Kidney epithelial cell (primary cell): ENCODE results near the gene VWA7. TPM values are rescaled to one million over a fixed set of nuclear protein-coding genes. Genes with fewer than 3 reads are reported as not detected.

Source experiments
- DNase-seq: peaks from one replicate; pipeline ENCODE4 v3.0.0-alpha.2; 2010; ENCODE audit warnings: low read depth
- H3K27me3 ChIP-seq: 2 replicates; pipeline ENCODE4 v1.6.0; 2011; ENCODE audit warnings: low read length; ENCODE audit not compliant: control insufficient read depth, insufficient read depth
- H3K36me3 ChIP-seq: 2 replicates; pipeline ENCODE4 v1.5.1; 2011; ENCODE audit warnings: low read length; ENCODE audit not compliant: control insufficient read depth, insufficient read depth
- H3K4me3 ChIP-seq: 2 replicates; pipeline ENCODE4 v1.5.1; 2011; ENCODE audit warnings: low read depth, mild to moderate bottlenecking, control low read depth, low read length
- CTCF ChIP-seq: IDR thresholded peaks from 2 replicates; pipeline ENCODE4 v1.5.1; 2011; ENCODE audit warnings: mild to moderate bottlenecking, moderate library complexity, low read length, control low read depth, inconsistent platforms; ENCODE audit not compliant: insufficient read depth, poor library complexity, severe bottlenecking
- total RNA-seq: library from RNA; depleted of rRNA; stranded (reverse); fragments of >200 nt; gene quantifications from 2 replicates; pipeline ENCODE4 v1.2.3, GENCODE V29; 2015

Gene VWA7
- total RNA-seq, 1 donor from 2014 or later: 3.1 TPM

DNA sequence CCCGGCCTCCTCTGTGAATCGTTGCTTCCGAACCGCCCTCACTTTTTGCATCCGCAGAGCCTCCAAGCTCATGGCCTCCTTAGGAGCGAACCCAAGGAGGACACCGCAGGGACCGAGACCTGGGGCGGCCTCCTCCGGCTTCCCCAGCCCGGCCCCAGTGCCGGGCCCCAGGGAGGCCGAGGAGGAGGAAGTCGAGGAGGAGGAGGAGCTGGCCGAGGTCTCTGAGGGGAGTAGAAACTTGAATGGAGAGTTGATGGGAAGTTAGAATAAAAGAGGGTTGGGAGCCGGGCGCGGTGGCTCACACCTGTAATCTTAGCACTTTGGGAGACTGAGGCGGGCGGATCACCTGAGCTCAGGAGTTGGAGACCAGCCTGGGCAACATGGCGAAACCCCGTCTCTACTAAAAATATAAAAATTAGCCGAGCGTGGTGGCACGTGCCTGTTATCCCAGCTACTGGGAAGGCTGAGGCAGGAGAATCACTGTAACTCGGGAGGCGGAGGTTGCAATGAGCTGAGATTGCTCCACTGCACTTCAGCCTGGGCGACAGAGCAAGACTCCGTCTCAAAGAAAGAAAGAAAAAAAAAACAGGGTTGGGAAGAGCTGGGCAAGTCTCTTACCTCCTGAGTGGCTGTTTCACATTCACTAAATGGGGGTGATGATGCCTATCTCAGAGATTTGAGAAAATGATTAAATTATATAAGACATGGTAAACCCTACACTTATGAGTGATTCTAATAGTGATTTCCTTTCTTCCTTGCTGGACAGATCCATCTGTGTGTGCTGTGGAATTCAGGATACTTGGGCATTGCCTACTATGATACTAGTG lies 36.5 kb downstream of the VWA7 start:
- TF ChIP-seq CTCF: no peak
- Histone ChIP-seq H3K27me3 (no peaks in the 10 kb centered on the region), H3K4me3 (peak overlapping the region; percentile 50), H3K36me3 (peaks cover 2% of the 10 kb centered on the region)
- DNase-seq: no peak

DNA sequence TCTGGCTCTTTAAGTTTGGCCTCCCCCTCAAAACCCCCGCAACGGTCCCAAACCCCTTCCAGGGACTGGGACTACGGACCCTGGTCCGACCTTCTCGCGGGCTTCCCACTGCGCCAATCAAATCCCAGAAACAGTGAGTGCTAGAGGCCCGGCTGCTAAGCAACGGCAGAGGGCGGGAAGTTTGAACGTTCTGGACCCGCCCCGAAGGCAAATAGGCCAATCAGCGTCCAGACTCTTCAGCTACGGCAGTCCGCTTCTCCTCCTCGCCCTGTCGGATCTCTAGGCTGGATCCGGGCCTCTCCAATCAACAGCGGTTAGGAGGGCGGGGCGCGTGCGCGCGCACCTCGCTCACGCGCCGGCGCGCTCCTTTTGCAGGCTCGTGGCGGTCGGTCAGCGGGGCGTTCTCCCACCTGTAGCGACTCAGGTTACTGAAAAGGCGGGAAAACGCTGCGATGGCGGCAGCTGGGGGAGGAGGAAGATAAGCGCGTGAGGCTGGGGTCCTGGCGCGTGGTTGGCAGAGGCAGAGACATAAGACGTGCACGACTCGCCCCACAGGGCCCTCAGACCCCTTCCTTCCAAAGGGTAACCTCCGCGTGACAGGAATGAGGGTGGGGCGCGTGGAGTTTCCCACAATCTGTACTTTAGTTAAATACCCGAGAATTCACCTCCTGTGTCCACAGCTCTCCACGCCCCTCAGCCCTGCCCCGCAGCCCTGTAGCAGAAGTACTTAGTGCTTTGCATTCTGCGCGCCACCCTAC lies 37.3 kb downstream of the VWA7 start, which contains the start of gene MSH5:
Gene MSH5, plus strand, starts transcription at position 367 of the 758 bp plus-strand sequence. CDS start 462 bp downstream, outside the sequence.
- H3K4me3 ChIP-seq: peak within 1 kb of the TSS; percentile 50
- H3K36me3 ChIP-seq: peaks cover 2% of the 10 kb centered on the region
- no peaks in the 10 kb centered on the region for H3K27me3 ChIP-seq
- no peak for TF ChIP-seq CTCF
- peak; percentile 98 for DNase-seq

DNA sequence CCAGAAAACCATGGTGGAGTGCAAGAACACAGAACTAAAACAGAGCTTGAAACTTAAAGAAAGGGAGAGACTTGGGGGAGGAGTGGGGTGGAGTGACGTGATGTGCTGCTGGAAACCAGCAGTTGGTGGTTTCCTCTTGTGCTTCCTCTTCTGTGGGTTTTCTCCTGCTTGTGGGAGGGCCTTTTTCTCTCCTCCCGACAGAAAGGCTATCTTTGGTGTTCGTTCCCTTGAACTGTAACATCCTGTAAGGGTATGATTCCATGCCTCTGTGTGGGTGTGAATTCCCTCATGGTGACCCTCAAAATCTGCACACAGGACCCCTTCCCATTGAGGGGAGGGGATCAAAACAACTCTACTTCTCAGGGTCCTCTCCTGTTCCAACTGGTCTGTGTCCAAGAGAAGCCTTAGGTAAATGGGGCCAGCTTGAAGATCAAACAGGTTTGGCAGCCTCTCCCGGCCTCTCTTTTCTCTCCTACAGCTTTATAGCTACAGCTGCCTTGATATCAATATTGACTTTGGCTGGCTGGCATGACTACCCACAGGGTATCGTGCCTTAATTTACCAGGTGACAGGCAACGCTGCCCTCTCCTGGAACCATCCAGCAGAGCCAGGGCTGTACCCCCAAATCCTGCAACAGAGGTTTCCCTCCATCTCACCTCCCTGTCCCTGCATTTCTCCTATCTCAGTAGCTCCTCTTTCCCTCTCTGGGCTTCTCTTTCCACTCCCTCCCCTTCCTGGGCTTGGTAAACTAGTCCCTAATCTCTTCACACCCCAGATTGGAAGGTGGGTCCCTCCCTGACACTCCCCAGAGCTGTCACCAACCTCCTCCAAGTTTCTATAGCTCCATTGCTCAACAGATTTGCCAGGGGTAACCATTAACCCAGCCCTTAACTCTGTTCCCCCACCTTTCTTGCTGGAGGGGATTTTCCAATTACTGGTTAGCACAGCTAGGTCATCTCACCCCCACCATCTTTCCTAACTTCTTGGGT lies 38.8 kb downstream of the VWA7 start:
- DNase-seq: peak; percentile 69
- peak; percentile 14 for TF ChIP-seq CTCF
- peak overlapping the region; percentile 1 for H3K4me3 ChIP-seq
- H3K36me3 ChIP-seq: peaks cover 2% of the 10 kb centered on the region
- H3K27me3 ChIP-seq: no peaks in the 10 kb centered on the region

DNA sequence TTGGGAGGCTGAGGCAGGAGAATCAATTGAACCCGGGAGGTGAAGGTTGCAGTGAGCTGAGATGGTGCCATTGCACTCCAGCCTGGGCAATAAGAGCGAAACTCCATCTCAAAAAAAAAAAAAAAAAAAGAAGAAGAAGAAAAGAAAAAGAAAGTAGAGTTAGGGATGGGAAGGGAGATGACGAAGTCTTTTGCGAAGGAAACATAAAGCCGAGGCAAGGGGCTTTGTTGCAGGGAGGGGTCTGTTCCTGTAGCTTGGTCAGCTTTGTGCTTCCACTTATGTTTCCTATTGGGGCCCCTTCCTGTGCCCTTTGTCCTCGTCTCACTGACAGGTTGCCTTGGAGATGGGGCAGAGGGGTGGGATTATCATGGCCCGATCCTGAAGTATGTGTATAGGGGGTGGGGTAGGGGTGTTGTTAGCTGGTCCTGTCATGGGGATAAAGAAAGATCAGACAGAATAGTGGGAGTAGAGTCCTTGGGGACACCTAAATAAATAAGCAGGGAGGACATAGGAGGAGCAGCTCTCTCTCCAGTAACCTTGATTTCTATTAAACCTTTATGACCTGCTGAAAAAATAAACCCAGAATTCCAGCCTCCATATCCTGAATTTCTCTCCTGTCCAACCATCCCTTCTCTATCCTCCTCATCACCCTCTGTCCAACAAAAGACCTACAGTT lies 39.7 kb downstream of the VWA7 start:
- Histone ChIP-seq H3K4me3 (no peak overlapping the region), H3K36me3 (peaks cover 2% of the 10 kb centered on the region), H3K27me3 (no peaks in the 10 kb centered on the region)
- TF ChIP-seq CTCF: no peak
- DNase-seq: no peak

- no peak for DNase-seq
- no peaks in the 10 kb centered on the region for H3K27me3 ChIP-seq
- no peak for TF ChIP-seq CTCF
- peaks cover 2% of the 10 kb centered on the region for H3K36me3 ChIP-seq
- H3K4me3 ChIP-seq: peak overlapping the region; percentile 94
These were observed 40.3 kb downstream of the VWA7 start for GRCh38 chr6:31736768-31737314.
